Measurements from ENCODE around the gene SNX6.
"Not testable (repeated sequence)": the region's sequence is repeated elsewhere in the genome, so short reads cannot be mapped to it uniquely, and the experiment has no call there.

SNX6 gene

DNA sequence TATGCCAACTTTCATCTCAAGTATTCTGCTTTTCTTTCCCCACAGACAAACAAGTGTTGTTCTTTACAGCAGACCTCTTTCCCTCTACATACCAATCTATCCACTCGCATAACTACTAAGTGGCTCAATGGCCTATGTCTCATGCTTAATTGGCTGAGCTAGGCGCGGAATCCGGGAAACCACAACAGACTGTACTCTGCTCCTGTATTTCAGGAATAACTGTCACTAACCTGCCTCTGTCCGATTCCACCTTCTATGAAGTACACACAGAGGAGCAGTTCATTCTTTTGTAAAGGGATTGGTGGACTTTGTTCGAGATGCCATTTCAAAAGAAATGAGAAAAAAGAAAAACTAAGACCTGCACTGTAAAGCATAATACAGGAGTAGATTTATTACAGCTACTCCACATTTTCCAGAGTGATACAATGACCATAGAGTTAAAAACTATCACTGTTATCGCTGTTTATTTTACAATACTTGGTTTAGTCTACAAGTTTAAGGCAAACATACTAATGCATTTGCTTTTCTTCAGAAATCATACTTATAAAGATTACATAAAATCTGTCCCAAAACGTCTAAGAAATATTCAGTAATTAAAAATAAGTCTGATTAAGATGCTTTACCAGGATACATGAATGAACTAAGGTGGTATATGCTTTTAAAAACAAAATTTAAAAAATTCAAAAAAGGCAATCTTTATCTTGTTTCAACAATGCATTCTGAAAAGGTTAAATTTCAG is 67.7 kb downstream of the SNX6 start:
- not testable (repeated sequence) for DNase-seq

DNA sequence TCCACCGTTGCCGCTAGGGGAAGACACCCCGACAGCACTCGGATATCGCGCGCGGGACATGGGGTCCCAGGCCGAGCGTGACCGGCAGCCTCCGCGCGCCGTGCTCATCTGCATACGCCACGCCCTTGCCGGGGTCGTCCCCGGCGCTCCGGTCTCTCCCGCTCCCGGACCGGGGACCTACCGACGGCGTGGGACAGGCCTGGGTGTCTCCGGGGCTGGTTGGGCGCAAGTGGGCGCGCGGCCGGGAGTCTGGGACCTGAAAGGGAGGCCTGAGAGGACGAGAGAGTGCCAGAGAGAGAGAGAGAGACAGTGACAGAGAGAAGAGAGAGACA is 73.5 kb downstream of the SNX6 start:
- DNase-seq, result not testable (repeated sequence)

- DNase-seq, result not testable (repeated sequence)
Measured at GRCh38 chr14:34555583-34556497, 74.1 kb downstream of the SNX6 start.

GRCh38 chr14:34554540-34555250 is 75.3 kb downstream of the SNX6 start:
- no peak for DNase-seq

DNA sequence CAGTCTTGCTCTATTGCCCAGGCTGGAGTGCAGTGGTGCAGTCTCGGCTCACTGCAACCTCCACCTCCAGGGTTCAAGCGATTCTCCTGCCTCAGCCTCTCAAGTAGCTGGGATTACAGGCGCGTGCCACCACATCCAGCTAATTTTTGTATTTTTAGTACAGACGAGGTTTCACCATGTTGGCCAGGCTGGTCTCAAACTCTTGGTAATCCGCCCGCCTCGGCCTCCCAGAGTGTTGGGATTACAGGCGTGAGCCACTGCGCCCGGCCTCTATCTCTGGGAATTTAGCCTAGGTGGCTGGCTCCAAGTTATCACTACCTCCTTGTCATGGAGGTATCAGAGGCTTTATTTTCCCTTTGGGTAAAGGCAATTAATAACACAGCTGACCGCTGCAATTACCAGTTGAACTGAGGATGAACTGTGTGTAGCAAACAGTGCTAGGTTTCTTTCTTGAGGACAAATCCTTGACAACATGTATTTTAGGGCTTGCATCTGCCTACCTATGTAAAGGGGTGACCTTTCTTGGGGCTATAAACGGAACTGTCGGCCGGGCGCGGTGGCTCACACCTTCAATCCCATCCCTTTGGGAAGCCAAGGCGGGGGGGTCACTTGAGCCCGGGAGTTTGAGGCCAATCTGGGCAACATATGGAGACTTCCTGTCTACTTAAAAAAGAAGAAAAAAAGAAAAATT is 80.5 kb downstream of the SNX6 start:
- DNase-seq, result not testable (repeated sequence)

- no peak for DNase-seq
Measured at GRCh38 chr14:34548472-34548981, 81.4 kb downstream of the SNX6 start.

GRCh38 chr14:34547136-34547520 is 82.8 kb downstream of the SNX6 start:
- DNase-seq, result not testable (repeated sequence)

GRCh38 chr14:34546272-34547135 is 83.4 kb downstream of the SNX6 start:
- not testable (repeated sequence) for DNase-seq

GRCh38 chr14:34540181-34541059 is 89.5 kb downstream of the SNX6 start:
- DNase-seq, result not testable (repeated sequence)

GRCh38 chr14:34539407-34540180 is 90.4 kb downstream of the SNX6 start, which contains the start of gene EAPP:
TSS of gene EAPP (minus strand) at chr14:34539701. CDS start at chr14:34539628, 73 bp downstream.
- no peak for DNase-seq

- no peak for DNase-seq
Measured at GRCh38 chr14:34538871-34539406, 91.0 kb downstream of the SNX6 start.

GRCh38 chr14:34538096-34538495 is 91.9 kb downstream of the SNX6 start:
- DNase-seq, result not testable (repeated sequence)

- no peak for DNase-seq
Measured at GRCh38 chr14:34537677-34538009, 92.3 kb downstream of the SNX6 start.

- DNase-seq, result no peak
Measured at GRCh38 chr14:34536951-34537676, 92.8 kb downstream of the SNX6 start.

DNA sequence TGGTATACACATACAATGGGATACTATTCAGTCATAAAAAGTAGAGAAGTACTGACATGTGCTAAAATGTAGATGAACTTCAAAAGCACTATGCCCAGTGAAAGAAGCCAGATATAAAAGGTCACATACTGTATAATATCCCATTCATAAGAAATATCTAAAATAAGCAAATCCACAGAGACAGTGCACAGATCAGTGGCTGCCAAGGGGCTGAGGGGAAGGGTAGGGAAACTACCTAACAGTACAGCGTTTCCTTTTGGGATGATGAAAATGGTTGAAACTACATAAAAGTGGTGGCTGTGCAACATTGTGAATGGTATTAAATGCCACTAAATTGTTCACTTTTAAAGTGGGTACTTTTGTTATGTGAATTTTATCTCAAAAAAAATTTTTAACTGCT is 102.4 kb downstream of the SNX6 start:
- DNase-seq, result no peak

GRCh38 chr14:34524216-34524615 is 105.7 kb downstream of the SNX6 start:
- DNase-seq, result not testable (repeated sequence)

GRCh38 chr14:34522496-34522895 is 107.5 kb downstream of the SNX6 start:
- no peak for DNase-seq

- not testable (repeated sequence) for DNase-seq
Measured at GRCh38 chr14:34521071-34521470, 108.9 kb downstream of the SNX6 start.

All from NCI-H1048 (cell line).